ENCODE data around the gene ZBTB34. TPM values are rescaled to one million over a fixed set of nuclear protein-coding genes. Genes with fewer than 3 reads are reported as not detected.

The ZBTB34 gene
- total RNA-seq, 1 experiment from 2014 or later: 6.7 TPM

DNA sequence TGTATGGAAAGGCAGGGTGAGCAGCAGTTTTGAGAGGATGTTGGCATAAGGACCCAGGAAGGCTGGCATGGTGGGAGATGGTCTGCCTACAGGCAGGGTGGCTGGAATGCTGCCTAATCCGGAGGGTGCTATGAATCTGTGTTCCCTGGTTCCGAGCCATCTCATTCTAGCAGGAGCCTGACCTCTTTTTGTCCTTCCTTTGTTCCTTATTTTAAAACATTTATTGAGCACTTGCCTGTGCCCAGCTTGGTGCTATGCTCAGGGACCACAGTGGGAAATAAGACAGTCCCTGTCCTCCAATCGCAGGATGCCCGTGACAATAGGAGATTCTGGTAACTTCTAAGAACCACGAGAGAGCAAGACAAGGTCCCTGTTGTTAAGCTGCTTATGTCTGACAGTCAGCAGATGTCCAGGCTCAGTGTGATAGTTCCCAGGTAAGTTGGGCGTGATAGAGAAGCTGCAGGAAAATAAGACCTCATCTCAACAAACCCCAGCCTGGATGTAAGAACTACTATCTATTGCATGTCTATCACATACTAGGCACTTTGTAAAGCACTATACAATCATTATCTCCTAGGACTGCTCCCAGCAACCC is 9.1 kb upstream of the ZBTB34 start:
- DNase-seq: no peak
- CTCF ChIA-PET: no interaction called here
- no peaks in the 10 kb centered on the region for H3K36me3 Mint-ChIP-seq (ENCODE audit: insufficient read depth, unreplicated experiment)
- TF ChIP-seq, protein P1, sequence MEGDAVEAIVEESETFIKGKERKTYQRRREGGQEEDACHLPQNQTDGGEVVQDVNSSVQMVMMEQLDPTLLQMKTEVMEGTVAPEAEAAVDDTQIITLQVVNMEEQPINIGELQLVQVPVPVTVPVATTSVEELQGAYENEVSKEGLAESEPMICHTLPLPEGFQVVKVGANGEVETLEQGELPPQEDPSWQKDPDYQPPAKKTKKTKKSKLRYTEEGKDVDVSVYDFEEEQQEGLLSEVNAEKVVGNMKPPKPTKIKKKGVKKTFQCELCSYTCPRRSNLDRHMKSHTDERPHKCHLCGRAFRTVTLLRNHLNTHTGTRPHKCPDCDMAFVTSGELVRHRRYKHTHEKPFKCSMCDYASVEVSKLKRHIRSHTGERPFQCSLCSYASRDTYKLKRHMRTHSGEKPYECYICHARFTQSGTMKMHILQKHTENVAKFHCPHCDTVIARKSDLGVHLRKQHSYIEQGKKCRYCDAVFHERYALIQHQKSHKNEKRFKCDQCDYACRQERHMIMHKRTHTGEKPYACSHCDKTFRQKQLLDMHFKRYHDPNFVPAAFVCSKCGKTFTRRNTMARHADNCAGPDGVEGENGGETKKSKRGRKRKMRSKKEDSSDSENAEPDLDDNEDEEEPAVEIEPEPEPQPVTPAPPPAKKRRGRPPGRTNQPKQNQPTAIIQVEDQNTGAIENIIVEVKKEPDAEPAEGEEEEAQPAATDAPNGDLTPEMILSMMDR (IDR thresholded peaks at IDR 0.05; ENCODE audit: unreplicated experiment): no peak
- no peaks in the 10 kb centered on the region for H3K4me1 Mint-ChIP-seq (ENCODE audit: low read depth, unreplicated experiment)
- H3K9me3 Mint-ChIP-seq (ENCODE audit: low read depth, unreplicated experiment): no peaks in the 10 kb centered on the region
- intact Hi-C loops (cut with micrococcal nuclease; ENCODE audit: unreplicated experiment): no loop called here
- BruUV-seq (replicated peaks): no TSS peak
- no peak overlapping the region for H3K4me3 Mint-ChIP-seq (ENCODE audit: low read depth, unreplicated experiment)
- no peak overlapping the region for H3K27ac Mint-ChIP-seq (ENCODE audit: unreplicated experiment)
- peaks cover 14% of the 10 kb centered on the region for H3K27me3 Mint-ChIP-seq (ENCODE audit: unreplicated experiment)

DNA sequence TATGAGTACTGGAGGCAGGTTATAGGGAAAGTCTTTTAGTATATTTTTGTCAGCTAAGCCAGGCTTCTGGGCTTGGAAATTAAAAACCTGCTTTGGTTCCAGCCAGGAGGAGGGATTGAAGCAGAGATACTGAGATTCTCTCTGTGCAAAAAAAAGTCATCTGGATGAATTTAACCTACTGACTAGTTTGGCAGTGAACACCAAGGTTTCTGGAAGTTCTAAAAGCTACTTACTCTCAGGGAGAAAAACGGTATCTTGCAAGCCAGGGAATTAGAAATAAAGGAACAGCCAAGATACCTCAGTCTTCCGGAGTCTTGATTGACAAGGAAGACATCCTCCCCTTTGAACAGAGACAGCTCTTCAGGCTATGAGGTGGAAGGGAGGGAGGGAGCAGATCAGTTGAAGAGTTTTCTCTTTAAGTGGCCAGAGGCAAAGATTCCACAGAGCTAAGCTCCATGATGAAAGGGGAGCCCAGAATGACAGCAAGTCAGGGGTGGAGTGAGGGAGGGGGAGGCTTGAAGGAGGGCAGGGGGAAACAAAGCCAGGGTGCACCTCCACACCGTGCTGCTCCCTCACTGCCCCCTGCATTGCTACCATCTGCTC is 8.3 kb upstream of the ZBTB34 start:
- Mint-ChIP-seq H3K4me1 (ENCODE audit: low read depth, unreplicated experiment) (no peaks in the 10 kb centered on the region), H3K36me3 (ENCODE audit: insufficient read depth, unreplicated experiment) (no peaks in the 10 kb centered on the region)
- CTCF ChIA-PET: no interaction called here

DNA sequence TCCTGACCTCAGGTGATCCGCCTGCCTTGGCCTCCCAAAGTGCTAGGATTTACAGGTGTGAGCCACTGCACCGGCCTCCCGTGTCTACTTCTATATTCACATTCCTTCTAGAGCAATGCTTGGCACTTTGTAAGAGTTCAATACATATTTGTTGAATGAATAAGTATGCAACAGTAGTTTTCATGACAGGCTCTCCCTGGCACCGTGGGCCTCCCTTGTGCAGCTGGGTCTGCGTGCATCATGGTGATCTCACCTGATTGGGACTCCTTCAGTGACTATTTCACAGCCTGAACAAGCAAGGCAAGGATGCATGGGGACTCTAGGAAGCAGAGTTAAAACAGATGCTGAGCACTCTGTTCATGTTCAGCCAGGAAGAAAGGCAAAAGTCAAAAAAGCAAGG is 6.8 kb upstream of the ZBTB34 start:
- no TSS peak for BruUV-seq (replicated peaks)
- Mint-ChIP-seq H3K4me1 (ENCODE audit: low read depth, unreplicated experiment) (no peaks in the 10 kb centered on the region), H3K27me3 (ENCODE audit: unreplicated experiment) (peaks cover 14% of the 10 kb centered on the region), H3K27ac (ENCODE audit: unreplicated experiment) (peak overlapping the region; percentile 48), H3K4me3 (ENCODE audit: low read depth, unreplicated experiment) (no peak overlapping the region), H3K9me3 (ENCODE audit: low read depth, unreplicated experiment) (no peaks in the 10 kb centered on the region), H3K36me3 (ENCODE audit: insufficient read depth, unreplicated experiment) (no peaks in the 10 kb centered on the region)
- peak; percentile 8 for DNase-seq
- intact Hi-C loops (cut with micrococcal nuclease; ENCODE audit: unreplicated experiment): no loop called here
- CTCF ChIA-PET: no interaction called here
- TF ChIP-seq, protein P1 (IDR thresholded peaks at IDR 0.05; ENCODE audit: unreplicated experiment): no peak

More for the DNA sequence above, 8.3 kb upstream of the ZBTB34 start:
- DNase-seq: no peak
- TF ChIP-seq, protein P1 (IDR thresholded peaks at IDR 0.05; ENCODE audit: unreplicated experiment): no peak
- intact Hi-C loops (cut with micrococcal nuclease; ENCODE audit: unreplicated experiment): no loop called here
- Mint-ChIP-seq H3K27me3 (ENCODE audit: unreplicated experiment) (peaks cover 14% of the 10 kb centered on the region), H3K9me3 (ENCODE audit: low read depth, unreplicated experiment) (no peaks in the 10 kb centered on the region), H3K4me3 (ENCODE audit: low read depth, unreplicated experiment) (no peak overlapping the region), H3K27ac (ENCODE audit: unreplicated experiment) (no peak overlapping the region)
- no TSS peak for BruUV-seq (replicated peaks)

DNA sequence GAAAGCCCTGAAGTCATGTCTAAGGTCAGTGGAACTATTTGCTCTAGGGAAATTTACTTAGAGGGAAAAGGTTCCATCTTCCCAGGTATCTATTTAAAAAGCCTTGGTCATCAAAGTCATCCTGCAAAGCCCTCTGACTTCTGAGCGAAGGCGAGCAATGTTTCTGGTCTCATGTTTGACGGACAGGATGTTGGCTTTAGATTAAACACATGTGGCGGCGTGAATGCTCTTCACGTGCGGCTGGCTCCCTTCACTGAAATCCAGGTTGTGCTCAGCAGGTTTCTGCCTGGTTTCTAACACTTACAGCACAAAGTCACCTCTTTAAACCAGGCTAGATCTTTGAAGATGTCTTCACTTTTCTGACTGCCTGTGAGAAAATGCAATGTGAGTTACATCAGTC is 5.7 kb upstream of the ZBTB34 start:
- no TSS peak for BruUV-seq (replicated peaks)
- peaks cover 14% of the 10 kb centered on the region for H3K27me3 Mint-ChIP-seq (ENCODE audit: unreplicated experiment)
- TF ChIP-seq, protein P1 (IDR thresholded peaks at IDR 0.05; ENCODE audit: unreplicated experiment): no peak
- H3K9me3 Mint-ChIP-seq (ENCODE audit: low read depth, unreplicated experiment): no peaks in the 10 kb centered on the region
- H3K36me3 Mint-ChIP-seq (ENCODE audit: insufficient read depth, unreplicated experiment): peaks cover under 1% of the 10 kb centered on the region
- DNase-seq: no peak
- no peak overlapping the region for H3K27ac Mint-ChIP-seq (ENCODE audit: unreplicated experiment)
- intact Hi-C loops (cut with micrococcal nuclease; ENCODE audit: unreplicated experiment): no loop called here
- no peak overlapping the region for H3K4me3 Mint-ChIP-seq (ENCODE audit: low read depth, unreplicated experiment)
- H3K4me1 Mint-ChIP-seq (ENCODE audit: low read depth, unreplicated experiment): no peaks in the 10 kb centered on the region
- CTCF ChIA-PET: no interaction called here

All from Calu3 (cell line).